Activated naive CD8-positive, alpha-beta T cell treated with anti-CD3 and anti-CD28 coated beads for 36 hours (primary cell): ENCODE results near the gene LEF1. TPM values are rescaled to one million over a fixed set of nuclear protein-coding genes. Genes with fewer than 3 reads are reported as not detected.
"Not testable (repeated sequence)": the region's sequence is repeated elsewhere in the genome, so short reads cannot be mapped to it uniquely, and the experiment has no call there.

Experiments
- DNase-seq: peaks from one replicate; pipeline ENCODE4 v3.0.0; 2021
- H3K27ac Mint-ChIP-seq: one replicate; pipeline ENCODE4 v1.8.0; 2022; ENCODE audit warnings: mild to moderate bottlenecking, moderate library complexity, mixed read lengths
- H3K27me3 Mint-ChIP-seq: one replicate; pipeline ENCODE4 v1.8.0; 2022; ENCODE audit warnings: mild to moderate bottlenecking, mixed read lengths
- H3K36me3 Mint-ChIP-seq: one replicate; pipeline ENCODE4 v1.8.0; 2021; ENCODE audit warnings: mild to moderate bottlenecking, mixed read lengths
- H3K4me1 Mint-ChIP-seq: one replicate; pipeline ENCODE4 v1.8.0; 2021; ENCODE audit warnings: mixed read lengths
- H3K4me3 Mint-ChIP-seq: one replicate; pipeline ENCODE4 v1.8.0; 2022; ENCODE audit warnings: mild to moderate bottlenecking, moderate library complexity, mixed read lengths
- H3K9me3 Mint-ChIP-seq: one replicate; pipeline ENCODE4 v1.8.0; 2022; ENCODE audit warnings: mixed read lengths
- total RNA-seq, 2 experiments: library from RNA; stranded (reverse); gene quantifications; one replicate each; pipeline ENCODE4 v1.2.3, GENCODE V29; 2021

LEF1 gene
- total RNA-seq, 2 experiments from 2014 or later, result 211 to 239 TPM

DNA sequence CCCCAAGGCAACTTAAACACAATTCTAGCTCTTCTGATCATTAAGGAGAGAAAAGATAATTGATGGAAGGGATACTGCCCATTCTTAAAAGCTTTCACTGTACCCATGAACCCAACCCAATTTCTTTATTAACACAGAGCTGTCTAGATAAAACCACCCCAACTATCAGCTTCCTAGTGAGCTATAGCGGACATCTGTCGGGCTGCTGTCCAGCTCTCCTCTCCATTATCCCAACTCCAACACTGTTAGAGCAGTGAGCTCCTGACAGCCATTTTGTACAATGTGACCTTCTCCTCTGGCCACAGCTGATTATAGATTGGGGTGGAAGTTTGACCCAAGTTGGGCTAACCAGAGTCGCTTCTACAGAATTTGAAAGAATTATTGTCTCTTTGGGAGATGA, 112.9 kb downstream of the LEF1 start:
- Mint-ChIP-seq H3K36me3 (peaks cover 58% of the 10 kb centered on the region), H3K27ac (peak overlapping the region; percentile 59), H3K9me3 (no peaks in the 10 kb centered on the region), H3K27me3 (no peaks in the 10 kb centered on the region), H3K4me3 (no peak overlapping the region), H3K4me1 (peaks cover 95% of the 10 kb centered on the region)
- no peak for DNase-seq

DNA sequence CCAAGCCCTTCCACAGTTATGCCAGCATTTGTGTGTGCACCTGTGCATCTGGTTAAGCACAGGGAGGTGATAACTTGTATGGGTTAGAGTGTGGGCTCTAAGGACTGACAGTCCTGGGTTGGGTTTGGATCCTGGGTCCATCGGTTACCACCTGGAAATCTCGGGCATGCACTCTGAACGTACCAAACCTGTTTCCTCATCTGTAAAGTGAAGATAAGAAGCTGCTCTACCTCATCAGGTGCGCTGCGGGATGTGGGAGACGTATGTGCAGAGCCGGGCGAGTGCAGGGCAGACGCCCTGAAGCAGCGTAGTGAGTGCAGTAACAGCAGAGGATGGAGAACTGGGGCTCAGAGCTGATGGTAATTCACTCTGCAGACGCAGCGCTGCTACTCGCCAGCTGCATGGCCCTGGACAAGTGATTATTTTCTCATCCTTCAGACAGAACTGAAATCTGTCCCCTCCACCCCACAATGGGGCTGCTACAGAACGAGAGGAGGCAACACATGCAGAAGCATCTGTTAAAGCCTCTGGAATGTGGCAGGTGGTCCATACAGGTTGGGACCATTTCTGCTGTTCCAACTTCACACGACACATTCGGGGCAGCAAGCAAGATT, 114.6 kb downstream of the LEF1 start:
- H3K27ac Mint-ChIP-seq, result peak overlapping the region; percentile 98
- peaks cover 96% of the 10 kb centered on the region for H3K4me1 Mint-ChIP-seq
- H3K27me3 Mint-ChIP-seq, result no peaks in the 10 kb centered on the region
- H3K36me3 Mint-ChIP-seq, result peaks cover 60% of the 10 kb centered on the region
- DNase-seq, result no peak
- H3K4me3 Mint-ChIP-seq, result peak overlapping the region; percentile 42
- H3K9me3 Mint-ChIP-seq, result no peaks in the 10 kb centered on the region

DNA sequence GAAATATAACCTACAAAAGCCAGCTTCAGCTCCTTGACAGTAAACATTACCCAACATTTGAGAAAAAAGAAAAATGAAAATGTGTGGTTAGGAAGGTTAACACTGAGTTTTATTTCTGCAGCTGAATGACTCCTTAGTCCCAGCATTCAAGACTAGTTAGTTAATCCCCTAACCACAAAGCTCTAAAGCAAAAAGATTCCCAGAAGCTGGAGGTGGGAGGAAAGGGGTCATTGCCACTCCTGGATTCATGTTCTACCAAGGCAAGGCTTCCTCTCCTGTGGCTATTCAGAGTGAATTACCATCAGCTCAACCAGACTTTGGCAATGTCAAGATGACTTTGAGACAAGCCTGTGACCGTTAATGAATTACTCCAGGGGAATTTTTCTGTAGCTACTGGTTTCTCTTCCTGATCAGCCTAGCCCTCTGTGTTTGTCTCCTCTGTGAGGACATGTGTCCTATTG, 115.5 kb downstream of the LEF1 start:
- peaks cover 68% of the 10 kb centered on the region for H3K36me3 Mint-ChIP-seq
- no peaks in the 10 kb centered on the region for H3K27me3 Mint-ChIP-seq
- peak overlapping the region; percentile 98 for H3K27ac Mint-ChIP-seq

DNA sequence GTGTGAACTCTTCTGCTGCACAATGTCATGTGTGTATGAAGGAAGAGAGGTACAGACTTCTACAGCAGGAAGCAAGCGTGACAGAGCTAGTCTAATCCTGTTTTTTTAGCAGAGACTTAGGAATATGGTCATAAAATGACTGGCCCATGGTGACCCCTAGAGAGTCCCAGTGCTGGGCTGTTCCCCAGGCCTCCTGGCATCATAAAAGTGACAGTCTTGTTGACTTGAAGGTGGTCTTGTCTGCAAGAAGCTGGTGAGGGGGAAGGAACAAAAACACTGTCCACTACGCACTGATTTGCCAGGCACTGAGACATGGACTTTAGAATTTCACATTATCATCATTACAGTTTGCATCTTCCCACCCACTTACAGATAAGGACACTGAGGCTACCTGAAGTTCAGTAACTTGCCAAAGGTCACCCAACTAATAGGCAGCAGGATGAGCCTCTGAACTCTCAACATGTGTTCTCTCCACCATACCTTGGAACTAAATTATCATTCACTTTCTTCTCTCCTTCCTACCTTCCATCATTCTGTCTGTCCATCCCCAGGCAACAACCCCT, 116.1 kb downstream of the LEF1 start:
- H3K27me3 Mint-ChIP-seq, result no peaks in the 10 kb centered on the region
- peak overlapping the region; percentile 98 for H3K27ac Mint-ChIP-seq
- peaks cover 95% of the 10 kb centered on the region for H3K4me1 Mint-ChIP-seq
- H3K4me3 Mint-ChIP-seq, result peak overlapping the region; percentile 49
- DNase-seq, result no peak
- peaks cover 73% of the 10 kb centered on the region for H3K36me3 Mint-ChIP-seq
- no peaks in the 10 kb centered on the region for H3K9me3 Mint-ChIP-seq

More for the DNA sequence above, 115.5 kb downstream of the LEF1 start:
- DNase-seq, result no peak
- Mint-ChIP-seq H3K9me3 (no peaks in the 10 kb centered on the region), H3K4me3 (peak overlapping the region; percentile 49), H3K4me1 (peaks cover 96% of the 10 kb centered on the region)

DNA sequence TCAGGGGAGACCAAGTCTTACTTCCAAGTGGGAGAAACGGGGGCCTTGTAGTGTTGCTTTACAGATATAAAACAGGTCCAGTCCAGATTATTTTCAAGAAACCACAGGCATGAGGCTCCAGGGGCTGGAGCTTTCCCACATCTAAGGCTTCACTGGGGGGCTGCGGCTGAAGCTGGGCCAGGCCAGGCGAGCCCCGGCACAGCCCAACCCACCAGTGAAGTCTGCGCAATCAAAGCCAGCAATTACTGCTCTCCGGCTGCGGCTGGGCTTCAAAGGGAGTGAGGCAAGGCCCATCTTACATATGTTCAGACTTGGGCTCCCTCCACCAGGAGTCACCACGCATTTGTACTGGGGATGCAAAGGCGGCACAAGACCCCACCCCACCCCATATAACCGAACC, 117.4 kb downstream of the LEF1 start:
- no peak overlapping the region for H3K4me3 Mint-ChIP-seq
- H3K27ac Mint-ChIP-seq, result peak overlapping the region; percentile 98
- H3K4me1 Mint-ChIP-seq, result peaks cover 92% of the 10 kb centered on the region
- H3K9me3 Mint-ChIP-seq, result no peaks in the 10 kb centered on the region
- H3K36me3 Mint-ChIP-seq, result peaks cover 74% of the 10 kb centered on the region
- DNase-seq, result peak; percentile 57
- H3K27me3 Mint-ChIP-seq, result no peaks in the 10 kb centered on the region

DNA sequence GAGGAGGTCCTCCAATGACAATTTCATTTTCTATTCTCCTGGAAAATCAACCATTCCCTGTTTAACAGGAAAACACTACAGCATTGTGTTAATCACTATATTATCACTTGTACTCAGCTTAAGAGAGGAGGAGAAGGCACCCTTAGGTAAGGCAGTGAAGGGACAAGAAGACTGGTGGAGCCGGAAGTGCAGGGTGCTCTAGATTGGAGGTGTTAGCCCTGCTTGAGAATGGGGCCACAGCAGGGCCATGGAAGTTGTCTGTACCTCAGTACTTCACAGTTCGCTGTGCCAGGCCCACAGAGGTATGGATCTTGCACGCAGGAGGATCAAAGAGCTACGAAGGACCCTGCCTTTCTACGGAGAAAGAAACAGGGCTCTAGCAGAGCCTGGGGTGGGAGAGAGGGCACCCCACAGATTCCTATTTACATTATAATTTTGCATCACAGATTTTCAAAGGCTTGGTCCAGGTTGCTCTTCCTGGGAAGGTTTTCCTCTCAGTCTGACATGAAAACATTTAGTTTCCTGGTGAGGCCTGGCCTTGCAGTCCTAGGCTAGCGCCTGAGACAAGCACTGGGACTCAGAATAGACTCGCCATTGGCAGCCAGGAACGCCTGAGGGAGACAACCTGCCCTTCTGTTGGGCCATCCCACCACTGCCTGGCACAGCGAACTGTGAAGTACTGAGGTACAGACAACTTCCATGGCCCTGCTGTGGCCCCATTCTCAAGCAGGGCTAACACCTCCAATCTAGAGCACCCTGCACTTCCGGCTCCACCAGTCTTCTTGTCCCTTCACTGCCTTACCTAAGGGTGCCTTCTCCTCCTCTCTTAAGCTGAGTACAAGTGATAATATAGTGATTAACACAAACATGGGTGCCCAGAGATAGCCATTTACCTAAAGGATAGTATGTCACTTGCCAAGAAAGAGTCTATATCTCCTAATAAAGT, 118.3 kb downstream of the LEF1 start:
- Mint-ChIP-seq H3K36me3 (peaks cover 74% of the 10 kb centered on the region), H3K4me1 (peaks cover 92% of the 10 kb centered on the region), H3K4me3 (peak overlapping the region; percentile 79), H3K27ac (peak overlapping the region; percentile 98)
- not testable (repeated sequence) for DNase-seq, H3K27me3 Mint-ChIP-seq, H3K9me3 Mint-ChIP-seq

DNA sequence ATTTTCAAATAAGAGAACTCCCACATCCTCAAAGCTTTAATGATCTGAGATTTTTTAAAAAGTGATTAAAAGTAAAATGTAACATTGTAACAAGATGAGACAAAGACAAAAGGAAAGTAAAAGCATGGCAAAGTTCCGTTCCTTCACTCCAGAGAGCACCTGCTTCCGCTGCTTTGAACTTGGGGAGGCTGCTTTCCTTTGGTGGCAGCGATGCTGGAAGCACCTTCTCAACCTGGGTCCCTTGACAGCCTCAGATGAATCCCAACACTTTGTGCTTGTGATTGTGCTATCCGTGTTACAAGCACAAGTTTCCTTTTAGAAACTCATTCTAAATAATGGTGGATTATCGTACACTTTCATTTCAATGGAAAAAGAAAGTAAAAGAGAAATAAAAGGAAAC, 119.3 kb downstream of the LEF1 start:
- no peaks in the 10 kb centered on the region for H3K9me3 Mint-ChIP-seq
- H3K4me3 Mint-ChIP-seq, result peak overlapping the region; percentile 79
- peak overlapping the region; percentile 98 for H3K27ac Mint-ChIP-seq
- peak; percentile 49 for DNase-seq
- H3K36me3 Mint-ChIP-seq, result peaks cover 79% of the 10 kb centered on the region
- H3K4me1 Mint-ChIP-seq, result peaks cover 90% of the 10 kb centered on the region
- H3K27me3 Mint-ChIP-seq, result no peaks in the 10 kb centered on the region

DNA sequence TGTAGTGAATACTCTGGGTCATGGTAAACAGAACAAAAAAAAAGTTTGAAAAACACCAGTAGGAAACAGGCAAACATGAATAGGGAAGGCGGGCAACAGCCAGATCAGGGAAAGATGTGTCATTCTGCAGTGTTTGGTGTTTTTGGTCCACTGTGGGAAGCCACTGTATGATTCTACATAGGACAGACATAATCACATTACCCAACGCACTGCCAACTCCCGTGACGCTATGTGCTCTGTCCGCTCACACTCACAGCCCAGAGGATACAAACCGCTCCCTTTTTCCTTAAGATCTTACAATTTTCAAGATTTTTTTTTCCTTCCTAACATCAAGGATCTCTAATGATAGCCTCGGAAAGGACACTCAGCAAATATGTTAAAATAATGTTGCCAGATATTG, 119.7 kb downstream of the LEF1 start:
- Mint-ChIP-seq H3K4me1 (peaks cover 90% of the 10 kb centered on the region), H3K9me3 (no peaks in the 10 kb centered on the region), H3K4me3 (peak overlapping the region; percentile 79), H3K27ac (peak overlapping the region; percentile 98), H3K36me3 (peaks cover 75% of the 10 kb centered on the region), H3K27me3 (no peaks in the 10 kb centered on the region)
- DNase-seq, result no peak

DNA sequence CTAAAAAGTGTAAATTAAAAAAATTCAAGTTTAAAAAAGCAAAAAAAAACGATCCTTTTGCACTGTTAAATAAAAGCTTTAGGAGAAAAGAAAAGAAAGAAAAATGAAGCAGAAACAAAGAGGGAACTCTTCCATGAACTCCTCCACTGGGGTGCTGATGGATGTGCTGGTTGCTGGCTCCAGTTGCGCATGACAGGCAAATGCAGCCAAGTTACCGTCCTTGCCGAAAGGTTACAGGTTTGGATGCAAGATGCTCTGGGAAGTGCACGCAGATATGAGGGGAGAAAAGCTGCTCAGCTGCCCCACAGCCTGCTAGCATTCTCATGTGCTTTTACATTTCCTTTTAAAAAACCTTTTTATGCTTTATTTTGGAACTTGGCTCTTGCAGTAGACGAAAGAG, 120.6 kb downstream of the LEF1 start:
- Mint-ChIP-seq H3K27me3 (no peaks in the 10 kb centered on the region), H3K4me3 (no peak overlapping the region), H3K27ac (peak overlapping the region; percentile 98), H3K36me3 (peaks cover 67% of the 10 kb centered on the region), H3K4me1 (peaks cover 90% of the 10 kb centered on the region), H3K9me3 (no peaks in the 10 kb centered on the region)
- DNase-seq, result no peak

DNA sequence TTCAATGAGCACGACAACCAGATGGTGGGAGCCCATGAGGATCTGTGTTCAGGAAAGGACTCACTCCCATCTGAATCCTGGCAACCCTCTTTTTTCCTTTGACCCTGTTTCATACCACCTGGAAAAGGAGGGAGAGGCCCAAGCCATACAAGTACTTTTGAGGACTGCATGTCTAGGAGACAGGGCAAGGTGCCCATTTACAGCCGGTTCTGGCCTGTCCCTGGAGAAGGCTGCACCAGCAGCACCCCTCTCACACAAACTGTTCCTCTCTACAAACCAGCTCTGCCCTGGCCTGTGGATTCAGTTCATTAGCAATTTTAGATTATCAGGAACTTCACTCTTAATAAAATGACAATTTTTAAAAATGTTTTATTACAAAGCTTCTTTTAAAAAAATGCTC, 121.5 kb downstream of the LEF1 start:
- Mint-ChIP-seq H3K4me3 (no peak overlapping the region), H3K9me3 (no peaks in the 10 kb centered on the region), H3K27ac (peak overlapping the region; percentile 64), H3K27me3 (no peaks in the 10 kb centered on the region), H3K4me1 (peaks cover 84% of the 10 kb centered on the region), H3K36me3 (peaks cover 57% of the 10 kb centered on the region)
- DNase-seq, result no peak

DNA sequence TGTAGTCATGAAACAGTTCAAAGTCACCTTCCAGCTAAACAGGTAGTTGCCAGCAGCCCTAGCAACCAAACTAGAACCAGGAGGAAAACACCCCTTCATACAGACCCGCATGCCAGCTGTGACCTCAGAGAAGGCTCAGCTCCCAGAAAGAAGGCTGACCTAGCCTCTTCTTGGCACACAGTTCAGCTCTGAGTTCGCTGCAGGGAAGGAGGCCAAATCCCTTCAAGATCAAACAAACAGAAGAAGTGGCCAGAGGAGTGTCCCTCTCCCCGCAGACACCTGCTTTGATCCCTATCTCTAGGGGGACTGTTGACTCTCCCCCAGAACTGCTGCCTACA, 123.1 kb downstream of the LEF1 start:
- peaks cover 69% of the 10 kb centered on the region for H3K4me1 Mint-ChIP-seq
- no peaks in the 10 kb centered on the region for H3K27me3 Mint-ChIP-seq
- DNase-seq, result no peak

DNA sequence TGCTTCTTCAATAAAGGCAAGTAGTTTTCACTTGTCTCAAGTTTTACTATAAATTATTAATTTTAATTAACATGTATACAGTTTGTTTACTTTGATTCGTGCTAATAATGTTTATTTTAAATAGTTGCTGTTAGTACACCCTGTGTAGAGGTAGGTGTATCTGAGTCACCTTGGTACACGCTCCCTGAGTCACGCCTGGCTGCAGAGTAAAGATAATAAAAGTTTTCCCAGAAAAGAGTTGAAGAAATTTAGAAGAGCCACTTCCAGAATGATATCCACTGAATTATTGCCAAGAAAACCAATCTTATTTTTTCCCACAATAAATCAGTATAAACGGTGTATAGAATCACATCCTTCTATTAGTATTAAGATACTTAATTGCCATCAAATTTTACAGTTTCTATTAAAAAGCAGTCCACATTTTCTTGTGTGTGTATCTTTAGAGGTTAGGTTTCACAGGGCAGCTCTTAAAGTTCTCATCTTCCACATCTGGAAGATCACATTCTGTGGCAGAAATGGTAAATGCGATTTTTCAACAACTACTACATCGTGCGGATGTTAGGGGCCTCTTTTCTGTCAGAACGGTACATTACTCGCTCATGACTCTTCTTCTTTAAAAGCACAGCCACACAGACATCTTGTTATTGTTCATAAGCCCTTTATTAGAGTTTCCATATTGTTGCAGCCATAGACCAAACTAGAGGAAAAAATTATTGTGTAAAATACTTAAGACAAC, 123.6 kb downstream of the LEF1 start:
- H3K4me1 Mint-ChIP-seq, result peaks cover 64% of the 10 kb centered on the region
- H3K27me3 Mint-ChIP-seq, result no peaks in the 10 kb centered on the region
- no peaks in the 10 kb centered on the region for H3K9me3 Mint-ChIP-seq
- DNase-seq, result no peak
- H3K27ac Mint-ChIP-seq, result peak overlapping the region; percentile 91
- H3K4me3 Mint-ChIP-seq, result no peak overlapping the region
- peaks cover 45% of the 10 kb centered on the region for H3K36me3 Mint-ChIP-seq

More for the DNA sequence above, 123.1 kb downstream of the LEF1 start:
- Mint-ChIP-seq H3K4me3 (no peak overlapping the region), H3K27ac (peak overlapping the region; percentile 91), H3K9me3 (no peaks in the 10 kb centered on the region), H3K36me3 (peaks cover 44% of the 10 kb centered on the region)

DNA sequence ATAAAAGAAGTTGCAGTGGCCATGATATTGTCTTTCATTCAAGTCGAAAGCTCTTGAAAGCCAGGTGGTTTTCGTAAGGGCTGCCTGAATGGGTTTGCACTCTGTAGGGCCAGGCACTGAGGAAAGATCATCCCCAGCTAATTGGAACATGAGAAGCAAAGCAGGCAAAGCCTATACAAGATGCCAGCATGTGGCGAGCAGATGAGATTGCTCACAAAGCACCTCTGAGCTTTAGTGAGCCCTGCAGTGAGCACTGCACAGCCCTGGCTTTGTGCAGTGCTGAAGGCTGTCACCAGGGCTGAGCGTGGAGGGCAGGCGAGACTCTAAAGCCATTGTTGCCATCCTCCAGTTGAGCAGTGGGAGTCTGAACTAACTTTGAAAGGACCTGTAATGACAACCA, 125.2 kb downstream of the LEF1 start:
- H3K27ac Mint-ChIP-seq, result peak overlapping the region; percentile 76
- DNase-seq, result no peak
- H3K4me1 Mint-ChIP-seq, result peaks cover 53% of the 10 kb centered on the region

DNA sequence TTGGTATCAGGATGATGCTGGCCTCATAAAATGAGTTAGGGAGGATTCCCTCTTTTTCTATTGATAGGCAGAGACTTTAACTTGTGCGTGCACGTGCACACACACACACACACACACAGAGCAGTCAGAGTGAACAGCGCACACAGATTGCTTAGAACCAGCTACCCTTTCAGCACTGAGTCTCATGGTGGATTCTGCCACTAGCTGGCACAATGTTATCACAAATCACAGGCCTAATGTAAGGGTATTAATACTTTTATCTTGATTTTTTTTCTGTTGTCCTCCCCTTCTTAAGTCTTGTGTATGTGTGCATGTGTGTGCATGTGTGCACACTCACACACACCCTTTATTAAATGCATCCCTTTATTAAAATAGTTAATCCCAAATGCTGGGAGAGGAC, 125.8 kb downstream of the LEF1 start:
- no peak for DNase-seq
- Mint-ChIP-seq H3K36me3 (peaks cover 31% of the 10 kb centered on the region), H3K4me1 (peaks cover 50% of the 10 kb centered on the region), H3K27me3 (no peaks in the 10 kb centered on the region), H3K9me3 (no peaks in the 10 kb centered on the region), H3K27ac (peak overlapping the region; percentile 76), H3K4me3 (no peak overlapping the region)

More for the DNA sequence above, 125.2 kb downstream of the LEF1 start:
- no peak overlapping the region for H3K4me3 Mint-ChIP-seq
- H3K27me3 Mint-ChIP-seq, result no peaks in the 10 kb centered on the region
- peaks cover 36% of the 10 kb centered on the region for H3K36me3 Mint-ChIP-seq
- no peaks in the 10 kb centered on the region for H3K9me3 Mint-ChIP-seq

DNA sequence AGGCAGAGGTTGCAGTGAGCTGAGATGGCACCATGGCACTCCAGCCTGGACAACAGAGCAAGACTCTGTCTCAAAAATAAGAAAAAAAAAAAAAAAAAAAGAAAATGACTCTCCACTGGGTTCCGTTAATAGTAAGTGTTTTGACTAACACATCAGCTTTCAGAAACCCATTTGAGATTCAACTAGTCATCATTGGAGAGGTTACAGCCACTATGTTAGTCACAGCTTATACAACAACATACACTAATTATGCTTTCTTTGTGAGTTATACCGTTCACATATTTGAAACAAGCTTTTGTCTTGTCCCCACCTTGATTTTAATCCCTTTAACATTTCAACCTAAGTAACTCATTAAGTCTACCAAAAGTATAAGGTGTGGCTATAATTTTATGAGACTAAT, 130.8 kb downstream of the LEF1 start:
- peaks cover 28% of the 10 kb centered on the region for H3K36me3 Mint-ChIP-seq
- no peaks in the 10 kb centered on the region for H3K9me3 Mint-ChIP-seq
- H3K27ac Mint-ChIP-seq, result peak overlapping the region; percentile 99
- no peaks in the 10 kb centered on the region for H3K27me3 Mint-ChIP-seq
- H3K4me3 Mint-ChIP-seq, result no peak overlapping the region
- H3K4me1 Mint-ChIP-seq, result peaks cover 54% of the 10 kb centered on the region
- no peak for DNase-seq
